HepG2 (cell line): ENCODE results near the gene TK2. TPM values are rescaled to one million over a fixed set of nuclear protein-coding genes. Genes with fewer than 3 reads are reported as not detected.
A peak's percentile ranks its signal among the peaks of the same experiment; 100 is the strongest.

Experiments used
- ATAD3A ChIP-seq: sonication (generic); formaldehyde crosslinking; IDR thresholded peaks from 2 replicates; pipeline ENCODE4 v1.4.0; 2020; ENCODE audit warnings: missing genetic modification reagents
- ATRX ChIP-seq: sonication (generic); formaldehyde crosslinking; IDR thresholded peaks from 2 replicates; pipeline ENCODE4 v1.4.0; 2020; ENCODE audit warnings: missing genetic modification reagents, borderline replicate concordance
- CBFB ChIP-seq: sonication (generic); formaldehyde crosslinking; IDR thresholded peaks from 2 replicates; pipeline ENCODE4 v1.4.0; 2020; ENCODE audit warnings: missing genetic modification reagents
- CBX5 ChIP-seq: sonication (generic); formaldehyde crosslinking; IDR thresholded peaks from 2 replicates; pipeline ENCODE4 v1.4.0; 2020; ENCODE audit warnings: missing genetic modification reagents, borderline replicate concordance
- DNMT3B ChIP-seq: conservative IDR thresholded peaks from 2 replicates; pipeline ENCODE4 v1.6.1; 2016; ENCODE audit warnings: missing biosample characterization, control low read depth
- GATAD2A ChIP-seq: IDR thresholded peaks from 2 replicates; pipeline ENCODE4 v1.6.1; 2016
- MXI1 ChIP-seq: IDR thresholded peaks from 3 replicates; pipeline ENCODE4 v1.6.1; 2012; ENCODE audit warnings: low read depth, low read length, inconsistent platforms, borderline replicate concordance
- MYC ChIP-seq: sonication (generic); formaldehyde crosslinking; IDR thresholded peaks from 2 replicates; pipeline ENCODE4 v1.9.0; 2021; ENCODE audit warnings: missing genetic modification reagents, borderline replicate concordance
- NCOA1 ChIP-seq: sonication (generic); formaldehyde crosslinking; IDR thresholded peaks from 2 replicates; pipeline ENCODE4 v1.9.0; 2021; ENCODE audit warnings: missing genetic modification reagents
- NFRKB ChIP-seq: fragments of 450-650 bp; IDR thresholded peaks from 2 replicates; pipeline ENCODE4 v1.6.1; 2017
- NONO ChIP-seq, 2 experiments: fragments of 450-650 bp in 1 of 2; sonication (generic) in 1 of 2; formaldehyde crosslinking in 1 of 2; IDR thresholded peaks in 1 of 2; conservative IDR thresholded peaks in 1 of 2; 2 replicates each; pipeline versions ENCODE4 v1.6.1 to v1.8.0; 2017 to 2022; ENCODE audit warnings: mild to moderate bottlenecking in 1 of 2, missing genetic modification reagents in 1 of 2, moderate library complexity in 1 of 2
- SPEN ChIP-seq: sonication (generic); formaldehyde crosslinking; IDR thresholded peaks from 2 replicates; pipeline ENCODE4 v1.5.1; 2020; ENCODE audit warnings: low read depth, mild to moderate bottlenecking, missing genetic modification reagents
- STAG1 ChIP-seq: sonication (generic); formaldehyde crosslinking; IDR thresholded peaks from 2 replicates; pipeline ENCODE4 v1.4.0; 2020; ENCODE audit warnings: missing genetic modification reagents
- TOPORS ChIP-seq: sonication (generic); formaldehyde crosslinking; IDR thresholded peaks from 2 replicates; pipeline ENCODE4 v1.8.0; 2023; ENCODE audit warnings: mild to moderate bottlenecking, missing genetic modification reagents
- XBP1 ChIP-seq: sonication (generic); formaldehyde crosslinking; IDR thresholded peaks from 2 replicates; pipeline ENCODE4 v1.5.0; 2020; ENCODE audit warnings: missing genetic modification reagents
- ZFY ChIP-seq: sonication (generic); formaldehyde crosslinking; IDR thresholded peaks from 2 replicates; pipeline ENCODE4 v1.4.0; 2020; ENCODE audit warnings: missing genetic modification reagents
- ZIK1 ChIP-seq: sonication (generic); formaldehyde crosslinking; IDR thresholded peaks from 2 replicates; pipeline ENCODE4 v1.5.0; 2020; ENCODE audit warnings: mild to moderate bottlenecking, low read depth, missing genetic modification reagents, borderline replicate concordance
- ZNF180 ChIP-seq: sonication (generic); formaldehyde crosslinking; IDR thresholded peaks from 2 replicates; pipeline ENCODE4 v1.4.0; 2020; ENCODE audit warnings: low read depth, missing genetic modification reagents, borderline replicate concordance
- ZNF326 ChIP-seq: sonication (generic); formaldehyde crosslinking; IDR thresholded peaks from 2 replicates; pipeline ENCODE4 v1.4.0; 2020; ENCODE audit warnings: missing genetic modification reagents, borderline replicate concordance
- ZNF333 ChIP-seq: sonication (generic); formaldehyde crosslinking; IDR thresholded peaks from 2 replicates; pipeline ENCODE4 v1.4.0; 2020; ENCODE audit warnings: mild to moderate bottlenecking, missing genetic modification reagents, borderline replicate concordance
- ZNF589 ChIP-seq: sonication (generic); formaldehyde crosslinking; conservative IDR thresholded peaks from 2 replicates; pipeline ENCODE4 v1.8.0; 2022; ENCODE audit warnings: mild to moderate bottlenecking, moderate library complexity, missing genetic modification reagents
- ZNF761 ChIP-seq: sonication (generic); formaldehyde crosslinking; conservative IDR thresholded peaks from 2 replicates; pipeline ENCODE4 v1.4.0; 2020; ENCODE audit warnings: mild to moderate bottlenecking, missing genetic modification reagents
- polyA plus RNA-seq, 8 experiments: library from polyadenylated mRNA; depleted of rRNA in 3 of 8; stranded (reverse) in 7 of 8; unstranded in 1 of 8; fragments of >200 nt; fragmentation: Illumina TruSeq in 4 of 8; extraction: Trizol in 4 of 8; gene quantifications; 2 replicates each; pipeline versions ENCODE4 v1.2.1 to v1.2.3, GENCODE V29; 2011 to 2016; ENCODE audit warnings: low read depth in 4 of 8, missing spikeins in 1 of 8, mixed read lengths in 1 of 8; ENCODE audit not compliant: insufficient read depth in 1 of 8
- total RNA-seq, 5 experiments: library from RNA; depleted of rRNA; stranded (reverse); fragments of >200 nt; fragmentation: Illumina TruSeq; extraction: Trizol; gene quantifications; 2 replicates each; pipeline ENCODE4 v1.2.3, GENCODE V29; 2016; ENCODE audit warnings: low read depth in 1 of 5
- TF ChIP-seq, protein P1 (sequence below): IDR thresholded peaks from 2 replicates; pipeline ENCODE4 v1.6.1; 2016; ENCODE audit warnings: missing biosample characterization, missing genetic modification reagents, low read depth
- TF ChIP-seq, protein P2 (sequence below): sonication (generic); formaldehyde crosslinking; IDR thresholded peaks from 2 replicates; pipeline ENCODE4 v1.8.1; 2023; ENCODE audit warnings: missing genetic modification reagents, inconsistent platforms, borderline replicate concordance
- TF ChIP-seq, protein P3 (sequence below): sonication (generic); formaldehyde crosslinking; IDR thresholded peaks from 2 replicates; pipeline ENCODE4 v1.8.0; 2022; ENCODE audit warnings: mild to moderate bottlenecking, missing genetic modification reagents, moderate library complexity
- TF ChIP-seq, protein P4 (sequence below): sonication (generic); formaldehyde crosslinking; IDR thresholded peaks from 2 replicates; pipeline ENCODE4 v1.4.0; 2020; ENCODE audit warnings: mild to moderate bottlenecking, missing genetic modification reagents

Gene TK2
- total and polyA plus RNA-seq, 2 of the 13 experiments (the other 11 are each of a cell fraction or from before 2014, with no cell fraction given): 18.7 to 21.0 TPM

DNA sequence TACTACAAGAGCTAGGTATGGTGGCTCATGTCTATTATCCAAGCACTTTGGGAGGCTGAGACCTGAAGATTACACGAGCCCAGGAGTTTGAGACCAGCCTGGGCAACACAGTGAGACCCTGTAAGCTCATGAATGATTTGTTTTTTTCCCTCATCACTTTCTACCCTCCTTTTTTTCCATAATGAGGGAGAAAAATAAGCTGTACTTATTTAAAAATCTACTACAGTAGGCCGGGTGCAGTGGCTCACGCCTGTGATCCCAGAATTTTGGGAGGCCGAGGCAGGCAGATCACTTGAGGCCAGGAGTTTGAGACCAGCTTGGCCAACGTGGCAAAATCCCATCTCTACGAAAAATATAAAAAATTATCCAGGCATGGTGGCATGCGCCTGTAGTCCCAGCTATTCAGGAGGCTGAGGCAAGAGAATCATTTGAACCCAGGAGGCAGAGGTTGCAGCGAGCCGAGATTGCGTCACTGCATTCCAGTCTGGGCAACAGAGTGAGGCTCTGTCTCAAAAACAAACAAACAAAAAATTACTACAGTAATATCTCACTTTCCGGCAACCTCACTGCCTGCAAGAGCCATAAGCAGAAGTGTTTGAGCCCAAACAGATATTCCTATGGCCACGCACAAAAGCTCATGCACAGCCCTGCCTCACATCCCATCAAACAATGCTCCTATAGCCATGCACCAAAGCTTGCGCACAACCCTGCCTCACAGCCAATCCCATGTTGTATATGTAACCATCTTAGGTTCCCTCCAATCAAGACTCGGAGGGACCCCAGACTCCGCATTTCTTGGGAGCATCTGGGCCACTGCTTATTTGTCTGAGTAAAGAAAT is 37.4 kb downstream of the TK2 start (continued):
- TF ChIP-seq ATAD3A (no peak), TOPORS (CRISPR knock-in tag) (no peak), STAG1 (CRISPR knock-in tag) (no peak), SPEN (CRISPR knock-in tag) (no peak), ZNF333 (CRISPR knock-in tag) (no peak), NFRKB (no peak), ZNF326 (CRISPR knock-in tag) (no peak), DNMT3B (CRISPR knock-in tag) (no peak; the same call in 1 of the 2 replicates), CBFB (no peak), ATRX (CRISPR knock-in tag) (no peak), GATAD2A (peak; percentile 44; the same call in 1 of the 2 replicates), NONO (IDR thresholded peaks at IDR 0.05) (no peak), NONO (CRISPR knock-in tag; conservative IDR thresholded peaks at IDR 0.05) (no peak), XBP1 (CRISPR knock-in tag) (no peak), ZFY (CRISPR knock-in tag) (no peak), ZNF180 (no peak), NCOA1 (no peak), ZNF589 (CRISPR knock-in tag) (no peak), MXI1 (no peak), ZIK1 (CRISPR knock-in tag) (no peak), ZNF761 (CRISPR knock-in tag) (no peak), CBX5 (CRISPR knock-in tag) (no peak; the same call in 1 of the 2 replicates), MYC (no peak)
- TF ChIP-seq, protein P1, sequence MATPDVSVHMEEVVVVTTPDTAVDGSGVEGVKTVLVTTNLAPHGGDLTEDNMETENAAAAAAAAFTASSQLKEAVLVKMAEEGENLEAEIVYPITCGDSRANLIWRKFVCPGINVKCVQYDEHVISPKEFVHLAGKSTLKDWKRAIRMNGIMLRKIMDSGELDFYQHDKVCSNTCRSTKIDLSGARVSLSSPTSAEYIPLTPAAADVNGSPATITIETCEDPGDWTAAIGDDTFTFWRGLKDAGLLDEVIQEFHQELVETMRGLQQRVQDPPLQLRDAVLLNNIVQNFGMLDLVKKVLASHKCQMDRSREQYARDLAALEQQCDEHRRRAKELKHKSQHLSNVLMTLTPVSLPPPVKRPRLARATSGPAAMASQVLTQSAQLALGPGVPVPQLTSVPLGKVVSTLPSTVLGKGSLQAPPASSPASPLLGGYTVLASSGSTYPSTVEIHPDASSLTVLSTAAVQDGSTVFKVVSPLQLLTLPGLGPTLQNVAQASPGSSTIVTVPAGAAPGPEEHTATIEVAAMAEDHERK (CRISPR knock-in tag): no peak
- TF ChIP-seq, protein P2, sequence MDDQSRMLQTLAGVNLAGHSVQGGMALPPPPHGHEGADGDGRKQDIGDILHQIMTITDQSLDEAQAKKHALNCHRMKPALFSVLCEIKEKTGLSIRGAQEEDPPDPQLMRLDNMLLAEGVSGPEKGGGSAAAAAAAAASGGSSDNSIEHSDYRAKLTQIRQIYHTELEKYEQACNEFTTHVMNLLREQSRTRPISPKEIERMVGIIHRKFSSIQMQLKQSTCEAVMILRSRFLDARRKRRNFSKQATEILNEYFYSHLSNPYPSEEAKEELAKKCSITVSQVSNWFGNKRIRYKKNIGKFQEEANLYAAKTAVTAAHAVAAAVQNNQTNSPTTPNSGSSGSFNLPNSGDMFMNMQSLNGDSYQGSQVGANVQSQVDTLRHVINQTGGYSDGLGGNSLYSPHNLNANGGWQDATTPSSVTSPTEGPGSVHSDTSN (CRISPR knock-in tag): no peak
- TF ChIP-seq, protein P3, sequence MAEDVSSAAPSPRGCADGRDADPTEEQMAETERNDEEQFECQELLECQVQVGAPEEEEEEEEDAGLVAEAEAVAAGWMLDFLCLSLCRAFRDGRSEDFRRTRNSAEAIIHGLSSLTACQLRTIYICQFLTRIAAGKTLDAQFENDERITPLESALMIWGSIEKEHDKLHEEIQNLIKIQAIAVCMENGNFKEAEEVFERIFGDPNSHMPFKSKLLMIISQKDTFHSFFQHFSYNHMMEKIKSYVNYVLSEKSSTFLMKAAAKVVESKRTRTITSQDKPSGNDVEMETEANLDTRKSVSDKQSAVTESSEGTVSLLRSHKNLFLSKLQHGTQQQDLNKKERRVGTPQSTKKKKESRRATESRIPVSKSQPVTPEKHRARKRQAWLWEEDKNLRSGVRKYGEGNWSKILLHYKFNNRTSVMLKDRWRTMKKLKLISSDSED (CRISPR knock-in tag): no peak
- TF ChIP-seq, protein P4, sequence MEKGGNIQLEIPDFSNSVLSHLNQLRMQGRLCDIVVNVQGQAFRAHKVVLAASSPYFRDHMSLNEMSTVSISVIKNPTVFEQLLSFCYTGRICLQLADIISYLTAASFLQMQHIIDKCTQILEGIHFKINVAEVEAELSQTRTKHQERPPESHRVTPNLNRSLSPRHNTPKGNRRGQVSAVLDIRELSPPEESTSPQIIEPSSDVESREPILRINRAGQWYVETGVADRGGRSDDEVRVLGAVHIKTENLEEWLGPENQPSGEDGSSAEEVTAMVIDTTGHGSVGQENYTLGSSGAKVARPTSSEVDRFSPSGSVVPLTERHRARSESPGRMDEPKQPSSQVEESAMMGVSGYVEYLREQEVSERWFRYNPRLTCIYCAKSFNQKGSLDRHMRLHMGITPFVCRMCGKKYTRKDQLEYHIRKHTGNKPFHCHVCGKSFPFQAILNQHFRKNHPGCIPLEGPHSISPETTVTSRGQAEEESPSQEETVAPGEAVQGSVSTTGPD (CRISPR knock-in tag): no peak
